ENCODE results near the gene GOLGA5. TPM values are rescaled to one million over a fixed set of nuclear protein-coding genes. Genes with fewer than 3 reads are reported as not detected.
A peak's percentile ranks its signal among the peaks of the same experiment; 100 is the strongest.

GOLGA5 gene
- total RNA-seq, 1 donor from 2014 or later = 28.2 TPM

- Mint-ChIP-seq H3K27ac (ENCODE audit: unreplicated experiment) (no peak overlapping the region), H3K9me3 (ENCODE audit: unreplicated experiment) (peaks cover 5% of the 10 kb centered on the region), H3K36me3 (ENCODE audit: unreplicated experiment) (peaks cover 7% of the 10 kb centered on the region), H3K4me3 (ENCODE audit: unreplicated experiment) (peak overlapping the region; percentile 30), H3K4me1 (ENCODE audit: low read depth, unreplicated experiment) (peaks cover 8% of the 10 kb centered on the region), H3K27me3 (ENCODE audit: unreplicated experiment) (peaks cover 3% of the 10 kb centered on the region)
- DNase-seq = no peak
- TF ChIP-seq CTCF (IDR thresholded peaks at IDR 0.05; ENCODE audit: partially characterized antibody, unreplicated experiment) = no peak
These were observed 1.2 kb upstream of the GOLGA5 start for GRCh38 chr14:92792885-92793284.

DNA sequence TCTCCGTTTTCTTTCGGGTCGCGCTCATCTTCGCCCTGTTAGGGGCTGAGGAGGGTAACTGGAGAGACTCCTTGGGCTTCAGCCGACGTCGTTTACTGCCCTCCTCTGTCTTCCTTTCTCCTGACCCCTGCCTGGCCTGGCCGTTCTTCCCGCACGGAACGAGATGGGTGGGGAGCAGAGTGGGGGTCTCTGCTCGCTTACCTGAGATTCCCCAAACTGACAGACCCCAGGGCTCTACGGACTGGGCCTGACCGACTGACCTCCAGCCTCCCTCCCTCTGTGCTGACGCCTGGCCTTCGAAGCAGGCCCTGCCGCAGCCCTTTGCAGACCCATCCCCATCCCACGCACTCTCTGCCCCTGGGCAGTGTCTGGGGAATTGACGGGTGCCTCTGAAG is 439 bp downstream of the GOLGA5 start:
- TF ChIP-seq CTCF (IDR thresholded peaks at IDR 0.05; ENCODE audit: partially characterized antibody, unreplicated experiment) = no peak
- peaks cover 8% of the 10 kb centered on the region for H3K4me1 Mint-ChIP-seq (ENCODE audit: low read depth, unreplicated experiment)
- peak overlapping the region; percentile 89 for H3K27ac Mint-ChIP-seq (ENCODE audit: unreplicated experiment)
- H3K36me3 Mint-ChIP-seq (ENCODE audit: unreplicated experiment) = peaks cover 4% of the 10 kb centered on the region
- peaks cover 5% of the 10 kb centered on the region for H3K9me3 Mint-ChIP-seq (ENCODE audit: unreplicated experiment)
- DNase-seq = peak; percentile 57
- H3K27me3 Mint-ChIP-seq (ENCODE audit: unreplicated experiment) = peaks cover 3% of the 10 kb centered on the region
- peak overlapping the region; percentile 97 for H3K4me3 Mint-ChIP-seq (ENCODE audit: unreplicated experiment)

DNA sequence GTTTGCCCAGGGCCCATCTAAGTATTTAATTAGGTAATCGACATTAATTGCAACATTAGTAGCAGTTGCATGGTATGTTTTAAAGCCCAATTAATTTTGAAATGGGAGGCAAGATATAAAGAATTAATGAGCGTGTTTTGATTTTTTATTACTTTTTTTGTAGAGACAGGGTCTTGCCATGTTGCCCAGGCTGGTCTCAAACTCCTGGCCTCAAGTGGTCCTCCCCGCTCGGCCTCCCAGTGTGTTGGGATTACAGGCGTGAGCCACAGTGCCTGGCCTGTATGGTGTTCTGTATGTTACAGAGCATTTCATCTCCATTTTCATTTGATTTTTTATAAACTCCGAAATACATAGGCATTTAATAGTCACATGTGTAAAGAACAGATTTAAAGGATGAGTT is 856 bp downstream of the GOLGA5 start:
- H3K4me3 Mint-ChIP-seq (ENCODE audit: unreplicated experiment) = peak overlapping the region; percentile 97
- H3K27me3 Mint-ChIP-seq (ENCODE audit: unreplicated experiment) = peaks cover 3% of the 10 kb centered on the region
- H3K27ac Mint-ChIP-seq (ENCODE audit: unreplicated experiment) = peak overlapping the region; percentile 89
- DNase-seq = no peak
- peaks cover 2% of the 10 kb centered on the region for H3K36me3 Mint-ChIP-seq (ENCODE audit: unreplicated experiment)
- TF ChIP-seq CTCF (IDR thresholded peaks at IDR 0.05; ENCODE audit: partially characterized antibody, unreplicated experiment) = no peak
- peaks cover 2% of the 10 kb centered on the region for H3K9me3 Mint-ChIP-seq (ENCODE audit: unreplicated experiment)
- H3K4me1 Mint-ChIP-seq (ENCODE audit: low read depth, unreplicated experiment) = peaks cover 10% of the 10 kb centered on the region

DNA sequence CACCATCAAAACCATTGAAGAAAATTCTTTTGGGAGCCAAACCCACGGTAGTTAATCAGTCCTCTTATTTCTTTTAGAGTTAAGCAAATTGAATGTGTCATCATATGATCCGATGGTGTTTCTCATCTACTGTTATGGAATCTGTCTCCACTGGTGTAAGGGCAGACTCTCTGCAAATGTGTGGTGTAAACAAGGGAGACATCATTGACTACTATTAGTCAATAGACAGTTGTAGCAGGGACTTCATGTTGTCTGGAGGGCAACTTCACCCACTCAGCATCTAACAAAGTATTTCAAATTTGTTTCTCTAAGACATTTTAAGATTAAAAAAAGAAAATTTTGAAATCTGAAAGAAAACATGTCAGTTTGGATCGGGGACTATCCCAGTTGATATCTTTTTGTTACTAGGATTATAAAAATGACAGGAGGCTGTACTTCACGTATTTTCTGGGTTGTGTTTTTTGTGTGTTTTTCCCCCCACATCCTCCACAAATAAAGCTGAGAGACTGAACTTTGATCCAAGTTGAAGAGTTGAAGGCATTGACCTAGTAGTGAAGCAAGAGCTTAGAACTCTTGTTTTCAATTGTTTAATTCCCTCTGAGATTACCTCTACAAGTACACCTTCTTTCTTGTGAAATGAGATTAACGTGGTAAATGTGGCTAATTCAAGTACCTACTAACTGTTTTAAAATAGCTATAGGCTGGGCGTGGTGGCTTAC is 4.0 kb downstream of the GOLGA5 start:
- TF ChIP-seq CTCF (IDR thresholded peaks at IDR 0.05; ENCODE audit: partially characterized antibody, unreplicated experiment) = no peak
- H3K4me3 Mint-ChIP-seq (ENCODE audit: unreplicated experiment) = no peak overlapping the region

DNA sequence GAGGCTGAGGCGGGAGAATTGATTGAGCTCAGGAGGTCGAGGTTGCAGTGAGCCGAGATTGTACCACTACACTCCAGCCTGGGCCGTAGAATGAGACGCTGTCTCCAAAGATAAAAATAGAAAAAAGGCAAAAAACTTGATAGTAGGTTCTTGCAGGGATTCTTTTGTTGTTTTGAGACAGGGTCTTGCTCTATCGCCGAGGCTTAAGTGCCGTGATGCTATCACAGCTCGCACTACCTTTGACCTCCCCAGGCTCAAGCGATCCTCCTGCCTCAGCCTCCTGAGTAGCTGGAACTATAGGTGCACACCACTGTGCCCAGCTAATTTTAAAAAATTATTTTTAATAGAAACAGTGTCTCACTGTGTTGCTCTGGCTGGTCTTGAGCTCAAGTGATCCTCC is 4.7 kb downstream of the GOLGA5 start:
- TF ChIP-seq CTCF (IDR thresholded peaks at IDR 0.05; ENCODE audit: partially characterized antibody, unreplicated experiment) = no peak
- H3K36me3 Mint-ChIP-seq (ENCODE audit: unreplicated experiment) = peaks cover 5% of the 10 kb centered on the region
- no peak overlapping the region for H3K27ac Mint-ChIP-seq (ENCODE audit: unreplicated experiment)
- no peaks in the 10 kb centered on the region for H3K9me3 Mint-ChIP-seq (ENCODE audit: unreplicated experiment)
- H3K4me1 Mint-ChIP-seq (ENCODE audit: low read depth, unreplicated experiment) = peaks cover 9% of the 10 kb centered on the region
- H3K4me3 Mint-ChIP-seq (ENCODE audit: unreplicated experiment) = no peak overlapping the region
- DNase-seq = no peak
- peaks cover 3% of the 10 kb centered on the region for H3K27me3 Mint-ChIP-seq (ENCODE audit: unreplicated experiment)

More for the DNA sequence above, 4.0 kb downstream of the GOLGA5 start:
- H3K36me3 Mint-ChIP-seq (ENCODE audit: unreplicated experiment) = peaks cover 5% of the 10 kb centered on the region
- no peak for DNase-seq
- H3K27me3 Mint-ChIP-seq (ENCODE audit: unreplicated experiment) = peaks cover 3% of the 10 kb centered on the region
- peaks cover 2% of the 10 kb centered on the region for H3K9me3 Mint-ChIP-seq (ENCODE audit: unreplicated experiment)
- no peak overlapping the region for H3K27ac Mint-ChIP-seq (ENCODE audit: unreplicated experiment)
- H3K4me1 Mint-ChIP-seq (ENCODE audit: low read depth, unreplicated experiment) = peaks cover 13% of the 10 kb centered on the region

Measured in glutamatergic neuron (in vitro differentiated cells).